WERI-Rb-1 (cell line): Measurements from ENCODE around the gene GPR37.

Experiments used
- DNase-seq: peaks from one replicate; pipeline ENCODE4 v3.0.0-alpha.2; 2020
- H3K27ac ChIP-seq: fragments of 250-450 bp; sonication (Bioruptor Pico); 2 replicates; pipeline ENCODE4 v1.5.1; 2020; ENCODE audit warnings: mild to moderate bottlenecking, moderate library complexity
- H3K27me3 ChIP-seq: fragments of 250-450 bp; sonication (Bioruptor Pico); 2 replicates; pipeline ENCODE4 v1.5.1; 2021; ENCODE audit warnings: mild to moderate bottlenecking, low read depth, moderate library complexity; ENCODE audit not compliant: insufficient read depth, severe bottlenecking
- H3K36me3 ChIP-seq: fragments of 250-450 bp; sonication (Bioruptor Pico); 2 replicates; pipeline ENCODE4 v1.5.1; 2020; ENCODE audit warnings: mild to moderate bottlenecking, moderate library complexity
- H3K4me3 ChIP-seq: 2 replicates; pipeline ENCODE4 v1.5.1; 2011; ENCODE audit warnings: low read depth, mild to moderate bottlenecking, control low read depth, low read length
- H3K9me3 ChIP-seq: fragments of 250-450 bp; sonication (Bioruptor Pico); 2 replicates; pipeline ENCODE4 v1.5.1; 2021; ENCODE audit warnings: mild to moderate bottlenecking, moderate library complexity; ENCODE audit not compliant: severe bottlenecking
- CTCF ChIP-seq: IDR thresholded peaks from 2 replicates; pipeline ENCODE4 v1.5.1; 2011; ENCODE audit warnings: low read depth, mild to moderate bottlenecking, control low read depth, inconsistent platforms, low read length

Gene GPR37, protein sequence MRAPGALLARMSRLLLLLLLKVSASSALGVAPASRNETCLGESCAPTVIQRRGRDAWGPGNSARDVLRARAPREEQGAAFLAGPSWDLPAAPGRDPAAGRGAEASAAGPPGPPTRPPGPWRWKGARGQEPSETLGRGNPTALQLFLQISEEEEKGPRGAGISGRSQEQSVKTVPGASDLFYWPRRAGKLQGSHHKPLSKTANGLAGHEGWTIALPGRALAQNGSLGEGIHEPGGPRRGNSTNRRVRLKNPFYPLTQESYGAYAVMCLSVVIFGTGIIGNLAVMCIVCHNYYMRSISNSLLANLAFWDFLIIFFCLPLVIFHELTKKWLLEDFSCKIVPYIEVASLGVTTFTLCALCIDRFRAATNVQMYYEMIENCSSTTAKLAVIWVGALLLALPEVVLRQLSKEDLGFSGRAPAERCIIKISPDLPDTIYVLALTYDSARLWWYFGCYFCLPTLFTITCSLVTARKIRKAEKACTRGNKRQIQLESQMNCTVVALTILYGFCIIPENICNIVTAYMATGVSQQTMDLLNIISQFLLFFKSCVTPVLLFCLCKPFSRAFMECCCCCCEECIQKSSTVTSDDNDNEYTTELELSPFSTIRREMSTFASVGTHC

GRCh38 chr7:124765401-124766352, at the start of gene GPR37:
TSS of gene GPR37 (minus strand) at chr7:124765792. CDS start at chr7:124764976, 816 bp downstream.
- Histone ChIP-seq H3K9me3 (no peaks in the 10 kb centered on the region), H3K27ac (0 out of 2 replicates have a peak within 1 kb of the TSS, but pooled peaks have one; percentile 23), H3K4me3 (peak within 1 kb of the TSS; percentile 68)

GRCh38 chr7:124813994-124814798, 48.6 kb upstream of the GPR37 start:
- Histone ChIP-seq H3K36me3 (no peaks in the 10 kb centered on the region), H3K4me3 (no peak overlapping the region), H3K27me3 (no peaks in the 10 kb centered on the region), H3K9me3 (no peaks in the 10 kb centered on the region), H3K27ac (no peak overlapping the region)
- TF ChIP-seq CTCF = no peak
- DNase-seq = no peak

More at GRCh38 chr7:124765401-124766352, at the start of gene GPR37:
- Histone ChIP-seq H3K27me3 (peaks cover 2% of the 10 kb centered on the region), H3K36me3 (no peaks in the 10 kb centered on the region)
- peak; percentile 82 for DNase-seq
- TF ChIP-seq CTCF = peak; percentile 22

DNA sequence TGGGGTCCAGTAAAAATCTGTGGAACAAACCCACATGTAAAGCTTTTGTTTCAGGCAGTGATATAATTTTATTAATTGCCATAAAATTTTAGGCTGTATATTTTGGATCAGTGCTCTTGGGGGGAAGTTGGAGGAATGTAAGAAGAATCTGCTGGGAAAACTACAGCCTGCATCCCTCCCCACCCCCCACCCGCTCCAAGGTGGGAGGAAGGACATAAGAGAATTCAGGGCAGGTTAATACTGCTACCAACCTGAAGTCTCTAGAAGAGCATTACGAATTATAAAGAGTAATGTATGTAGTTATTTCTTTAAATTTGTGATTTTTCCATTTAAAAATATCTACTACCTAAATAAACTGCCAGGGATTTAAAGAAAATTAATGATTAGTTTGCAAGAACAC, 47.2 kb upstream of the GPR37 start:
- no peak for DNase-seq
- Histone ChIP-seq H3K36me3 (no peaks in the 10 kb centered on the region), H3K9me3 (no peaks in the 10 kb centered on the region), H3K27ac (no peak overlapping the region), H3K27me3 (no peaks in the 10 kb centered on the region), H3K4me3 (no peak overlapping the region)
- no peak for TF ChIP-seq CTCF

DNA sequence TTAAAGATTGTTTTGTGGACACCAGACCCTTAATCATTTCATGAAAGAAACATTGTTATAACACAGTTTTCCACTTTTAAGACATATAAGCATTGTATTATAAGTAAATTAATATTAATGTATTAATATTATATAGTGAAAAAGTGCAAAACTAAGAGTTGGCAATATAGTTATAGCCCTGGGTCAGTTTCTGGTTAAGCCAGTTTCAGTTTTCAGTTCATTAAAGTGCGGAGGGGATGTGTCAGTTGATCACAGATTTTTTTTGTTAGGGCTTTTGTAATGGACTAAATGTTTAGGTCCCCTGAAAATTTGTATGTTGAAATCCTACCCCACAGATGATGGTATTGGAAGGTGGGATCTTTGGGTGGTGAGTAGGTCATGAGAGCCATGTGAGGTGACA, 45.7 kb upstream of the GPR37 start:
- H3K27ac ChIP-seq = no peak overlapping the region
- DNase-seq = no peak
- no peaks in the 10 kb centered on the region for H3K27me3 ChIP-seq
- no peak overlapping the region for H3K4me3 ChIP-seq
- H3K9me3 ChIP-seq = no peaks in the 10 kb centered on the region
- no peak for TF ChIP-seq CTCF
- no peaks in the 10 kb centered on the region for H3K36me3 ChIP-seq

- no peak overlapping the region for H3K4me3 ChIP-seq
- no peak for TF ChIP-seq CTCF
- H3K27ac ChIP-seq = no peak overlapping the region
- DNase-seq = no peak
- no peaks in the 10 kb centered on the region for H3K36me3 ChIP-seq
- H3K27me3 ChIP-seq = no peaks in the 10 kb centered on the region
- H3K9me3 ChIP-seq = no peaks in the 10 kb centered on the region
Measured at GRCh38 chr7:124810605-124811004, 45.0 kb upstream of the GPR37 start.
